ENCODE results near the gene IDH3B.

Gene IDH3B

GRCh38 chr20:2692886-2693285 lies 28.9 kb upstream of the IDH3B start:
- H3K4me1 ChIP-seq (ENCODE audit: low read length): peaks cover 4% of the 10 kb centered on the region; the same call in 1 of the 2 replicates
- H3K4me2 ChIP-seq (ENCODE audit: low read length): no peak overlapping the region
- H3K27ac ChIP-seq (ENCODE audit: low read length): no peak overlapping the region
- no peaks in the 10 kb centered on the region for H4K20me1 ChIP-seq (ENCODE audit: insufficient read depth, low read length)
- no peak overlapping the region for H3K9ac ChIP-seq (ENCODE audit: low read length)
- no peak for TF ChIP-seq EZH2phosphoT487 (IDR thresholded peaks at IDR 0.05; ENCODE audit: low read depth)
- TF ChIP-seq, protein P1, sequence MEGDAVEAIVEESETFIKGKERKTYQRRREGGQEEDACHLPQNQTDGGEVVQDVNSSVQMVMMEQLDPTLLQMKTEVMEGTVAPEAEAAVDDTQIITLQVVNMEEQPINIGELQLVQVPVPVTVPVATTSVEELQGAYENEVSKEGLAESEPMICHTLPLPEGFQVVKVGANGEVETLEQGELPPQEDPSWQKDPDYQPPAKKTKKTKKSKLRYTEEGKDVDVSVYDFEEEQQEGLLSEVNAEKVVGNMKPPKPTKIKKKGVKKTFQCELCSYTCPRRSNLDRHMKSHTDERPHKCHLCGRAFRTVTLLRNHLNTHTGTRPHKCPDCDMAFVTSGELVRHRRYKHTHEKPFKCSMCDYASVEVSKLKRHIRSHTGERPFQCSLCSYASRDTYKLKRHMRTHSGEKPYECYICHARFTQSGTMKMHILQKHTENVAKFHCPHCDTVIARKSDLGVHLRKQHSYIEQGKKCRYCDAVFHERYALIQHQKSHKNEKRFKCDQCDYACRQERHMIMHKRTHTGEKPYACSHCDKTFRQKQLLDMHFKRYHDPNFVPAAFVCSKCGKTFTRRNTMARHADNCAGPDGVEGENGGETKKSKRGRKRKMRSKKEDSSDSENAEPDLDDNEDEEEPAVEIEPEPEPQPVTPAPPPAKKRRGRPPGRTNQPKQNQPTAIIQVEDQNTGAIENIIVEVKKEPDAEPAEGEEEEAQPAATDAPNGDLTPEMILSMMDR (IDR thresholded peaks at IDR 0.05; ENCODE audit: low read depth, low read length): no peak
- no peaks in the 10 kb centered on the region for H3K36me3 ChIP-seq (replicated peaks; ENCODE audit: low read depth, low read length)
- no peak overlapping the region for H2AFZ ChIP-seq (ENCODE audit: low read depth, low read length)
- H3K79me2 ChIP-seq (ENCODE audit: low read length): no peaks in the 10 kb centered on the region
- no peak overlapping the region for H3K4me3 ChIP-seq (ENCODE audit: low read length)
- no peaks in the 10 kb centered on the region for H3K9me3 ChIP-seq (ENCODE audit: insufficient read depth, low read length)
- H3K27me3 ChIP-seq (ENCODE audit: low read depth, low read length): peaks cover 13% of the 10 kb centered on the region; the same call in 1 of the 2 replicates

GRCh38 chr20:2692036-2692885 lies 28.2 kb upstream of the IDH3B start, which contains the start of gene EBF4:
TSS of gene EBF4 (plus strand) at chr20:2692780. CDS start at chr20:2693646, 866 bp downstream.
- Histone ChIP-seq H3K27ac (ENCODE audit: low read length) (no peak within 1 kb of the TSS), H3K4me2 (ENCODE audit: low read length) (peak within 1 kb of the TSS; percentile 47; the same call in 1 of the 2 replicates), H3K4me1 (ENCODE audit: low read length) (peaks cover 7% of the 10 kb centered on the region; the same call in 1 of the 2 replicates), H3K27me3 (ENCODE audit: low read depth, low read length) (peaks cover 12% of the 10 kb centered on the region; the same call in 1 of the 2 replicates), H3K36me3 (replicated peaks; ENCODE audit: low read depth, low read length) (no peaks in the 10 kb centered on the region), H3K79me2 (ENCODE audit: low read length) (no peaks in the 10 kb centered on the region), H3K9me3 (ENCODE audit: insufficient read depth, low read length) (no peaks in the 10 kb centered on the region), H3K9ac (ENCODE audit: low read length) (no peak within 1 kb of the TSS), H2AFZ (ENCODE audit: low read depth, low read length) (no peak within 1 kb of the TSS), H4K20me1 (ENCODE audit: insufficient read depth, low read length) (no peaks in the 10 kb centered on the region), H3K4me3 (ENCODE audit: low read length) (peak within 1 kb of the TSS; percentile 61)
- TF ChIP-seq, protein P1 (IDR thresholded peaks at IDR 0.05; ENCODE audit: low read depth, low read length): no peak
- no peak for TF ChIP-seq EZH2phosphoT487 (IDR thresholded peaks at IDR 0.05; ENCODE audit: low read depth)

DNA sequence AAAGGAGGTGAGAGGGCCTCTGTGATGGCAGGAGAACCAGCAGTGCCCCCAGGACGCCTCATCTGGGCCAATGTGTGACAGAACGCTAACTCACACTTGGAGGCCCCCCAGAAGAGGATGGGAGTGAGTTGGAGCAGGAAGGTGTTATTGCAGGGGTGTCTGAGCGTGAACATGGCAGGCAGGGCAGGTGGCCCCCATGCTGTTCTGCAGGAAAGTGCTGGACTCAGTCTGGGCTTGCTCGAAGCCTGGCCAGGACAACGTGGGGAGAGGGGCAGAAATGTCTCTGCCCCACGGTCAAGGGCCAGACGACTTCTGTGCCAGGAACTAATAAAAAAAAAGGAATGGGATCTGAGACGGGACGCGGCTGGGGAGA lies 27.6 kb upstream of the IDH3B start:
- TF ChIP-seq, protein P1 (IDR thresholded peaks at IDR 0.05; ENCODE audit: low read depth, low read length): no peak
- no peak for TF ChIP-seq EZH2phosphoT487 (IDR thresholded peaks at IDR 0.05; ENCODE audit: low read depth)
- H3K27ac ChIP-seq (ENCODE audit: low read length): no peak overlapping the region
- no peaks in the 10 kb centered on the region for H3K79me2 ChIP-seq (ENCODE audit: low read length)
- no peaks in the 10 kb centered on the region for H3K9me3 ChIP-seq (ENCODE audit: insufficient read depth, low read length)
- H3K4me1 ChIP-seq (ENCODE audit: low read length): peaks cover 7% of the 10 kb centered on the region; the same call in 1 of the 2 replicates
- H3K4me3 ChIP-seq (ENCODE audit: low read length): no peak overlapping the region
- H3K4me2 ChIP-seq (ENCODE audit: low read length): no peak overlapping the region
- H4K20me1 ChIP-seq (ENCODE audit: insufficient read depth, low read length): no peaks in the 10 kb centered on the region
- no peaks in the 10 kb centered on the region for H3K36me3 ChIP-seq (replicated peaks; ENCODE audit: low read depth, low read length)
- peaks cover 12% of the 10 kb centered on the region; the same call in 1 of the 2 replicates for H3K27me3 ChIP-seq (ENCODE audit: low read depth, low read length)
- no peak overlapping the region for H2AFZ ChIP-seq (ENCODE audit: low read depth, low read length)
- H3K9ac ChIP-seq (ENCODE audit: low read length): no peak overlapping the region

- Histone ChIP-seq H3K79me2 (ENCODE audit: low read length) (no peaks in the 10 kb centered on the region), H3K4me1 (ENCODE audit: low read length) (peaks cover 7% of the 10 kb centered on the region; the same call in 1 of the 2 replicates), H3K9ac (ENCODE audit: low read length) (no peak overlapping the region), H3K27ac (ENCODE audit: low read length) (no peak overlapping the region), H3K27me3 (ENCODE audit: low read depth, low read length) (peaks cover 12% of the 10 kb centered on the region; the same call in 1 of the 2 replicates), H3K36me3 (replicated peaks; ENCODE audit: low read depth, low read length) (no peaks in the 10 kb centered on the region), H4K20me1 (ENCODE audit: insufficient read depth, low read length) (no peaks in the 10 kb centered on the region), H2AFZ (ENCODE audit: low read depth, low read length) (no peak overlapping the region), H3K4me2 (ENCODE audit: low read length) (no peak overlapping the region), H3K9me3 (ENCODE audit: insufficient read depth, low read length) (no peaks in the 10 kb centered on the region), H3K4me3 (ENCODE audit: low read length) (no peak overlapping the region)
- TF ChIP-seq EZH2phosphoT487 (IDR thresholded peaks at IDR 0.05; ENCODE audit: low read depth): no peak
- TF ChIP-seq, protein P1 (IDR thresholded peaks at IDR 0.05; ENCODE audit: low read depth, low read length): no peak
Measured at GRCh38 chr20:2691127-2691526, 27.1 kb upstream of the IDH3B start.
